Stimulated activated CD8-positive, alpha-beta memory T cell treated with anti-CD3 and anti-CD28 coated beads, Interleukin-15, amount 100 ng/mL, for 48 hours (primary cell): ENCODE measurements around the gene RPL27.

Experiments
- DNase-seq, 2 donors: peaks; one replicate each; pipeline ENCODE4 v3.0.0-alpha.2; 2020; ENCODE audit warnings: low read depth in 2 of 2

Gene RPL27

GRCh38 chr17:43020789-43021740 lies 22.8 kb downstream of the RPL27 start:
- no peak for DNase-seq

DNA sequence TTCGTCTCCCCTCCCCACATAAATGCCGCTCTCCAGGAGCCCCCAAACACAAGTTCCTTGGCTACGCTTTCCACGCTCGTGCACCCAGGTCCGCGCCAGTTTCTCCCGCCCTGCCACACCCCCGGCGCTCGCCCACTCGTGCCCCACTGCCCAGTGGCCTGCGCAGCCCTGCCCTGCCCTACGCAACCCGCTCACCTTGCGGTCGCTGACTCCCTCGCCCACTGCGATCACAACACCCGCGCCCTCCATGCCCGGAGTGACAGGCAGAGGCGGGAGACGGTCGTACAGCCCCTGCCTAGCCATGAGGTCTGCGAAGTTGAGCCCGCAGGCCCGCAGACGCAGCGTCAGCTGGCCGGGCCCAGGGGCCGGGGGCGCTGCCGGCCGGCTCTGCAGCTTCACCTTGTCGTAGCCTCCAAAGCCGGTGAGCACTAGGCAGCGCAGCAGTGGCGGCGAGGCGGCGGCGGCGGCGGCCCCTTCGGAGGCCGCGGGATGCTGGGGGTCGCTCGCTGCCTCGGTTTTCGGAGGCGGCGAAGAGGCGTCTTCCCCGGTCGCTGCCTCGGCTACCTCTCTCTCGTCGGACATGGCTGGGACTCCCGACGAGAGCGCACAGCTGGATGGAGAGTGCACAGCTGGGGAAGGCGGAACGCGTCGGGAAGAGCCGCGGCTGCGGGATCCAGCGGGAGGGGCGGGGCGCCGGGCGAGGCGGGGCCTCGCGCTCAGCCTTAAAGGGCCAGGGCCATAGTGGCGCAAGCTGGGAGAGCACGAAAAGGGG lies 23.7 kb downstream of the RPL27 start, which contains the start of gene VAT1:
VAT1 (minus strand) TSS at position 645 of the 772 bp plus-strand sequence; CDS start at position 582, 63 bp downstream.
- DNase-seq: peak in 1 of 2 donors; percentile 50

- DNase-seq: peak; percentile 57 to 73
Observed at GRCh38 chr17:43024407-43025289, 26.4 kb downstream of the RPL27 start, which contains the start of gene RND2. Gene RND2 (plus strand): TSS chr17:43025231. CDS start chr17:43025348, 117 bp downstream.

GRCh38 chr17:43025290-43025657 lies 27.1 kb downstream of the RPL27 start:
- DNase-seq: no peak

GRCh38 chr17:43025766-43026537 lies 27.7 kb downstream of the RPL27 start:
- no peak for DNase-seq

GRCh38 chr17:43026595-43026994 lies 28.4 kb downstream of the RPL27 start:
- DNase-seq: no peak

DNA sequence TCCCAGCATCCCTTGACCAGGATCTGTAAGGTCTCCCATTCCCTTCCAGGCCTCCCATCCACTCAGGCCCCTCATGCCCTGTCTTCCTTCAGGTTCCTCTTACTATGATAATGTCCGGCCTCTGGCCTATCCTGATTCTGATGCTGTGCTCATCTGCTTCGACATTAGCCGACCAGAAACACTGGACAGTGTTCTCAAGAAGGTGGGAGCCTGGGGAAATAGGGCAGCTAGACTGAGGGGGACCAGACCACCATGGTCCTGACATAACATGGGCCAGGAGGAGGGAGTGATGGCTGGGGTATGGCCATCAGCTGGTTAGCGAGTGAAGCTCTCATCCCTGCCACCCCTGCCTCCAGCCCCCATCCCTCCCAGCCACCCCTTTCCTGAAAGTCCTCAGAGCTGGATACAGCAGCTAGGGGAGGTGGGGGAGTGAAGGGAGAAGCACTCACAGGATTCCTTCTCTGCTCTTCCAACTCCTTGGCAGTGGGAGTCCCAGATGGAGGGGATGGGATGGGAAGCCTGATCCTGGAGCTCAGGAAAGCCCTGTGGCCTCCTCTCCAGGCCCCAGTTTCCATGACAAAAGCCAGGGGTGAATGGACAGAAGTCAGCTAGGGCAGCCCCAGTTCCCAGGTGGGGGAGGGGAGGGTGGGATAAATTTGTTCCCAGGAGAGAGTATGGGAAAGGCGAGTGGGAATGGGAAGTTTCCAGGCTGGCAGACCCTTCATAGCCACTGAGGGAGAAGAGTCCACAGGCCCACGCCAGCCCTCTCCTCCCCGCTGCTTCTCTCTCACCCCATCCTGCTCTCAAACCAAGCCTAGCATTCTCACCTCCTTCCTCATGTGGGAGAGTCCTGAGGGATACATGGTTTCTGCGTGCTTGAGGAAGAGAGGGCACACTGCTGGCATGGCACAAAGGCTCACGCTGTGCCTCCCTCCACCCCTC lies 29.1 kb downstream of the RPL27 start:
- DNase-seq: no peak

- DNase-seq: no peak
Observed at GRCh38 chr17:43028221-43028861, 30.1 kb downstream of the RPL27 start.

DNA sequence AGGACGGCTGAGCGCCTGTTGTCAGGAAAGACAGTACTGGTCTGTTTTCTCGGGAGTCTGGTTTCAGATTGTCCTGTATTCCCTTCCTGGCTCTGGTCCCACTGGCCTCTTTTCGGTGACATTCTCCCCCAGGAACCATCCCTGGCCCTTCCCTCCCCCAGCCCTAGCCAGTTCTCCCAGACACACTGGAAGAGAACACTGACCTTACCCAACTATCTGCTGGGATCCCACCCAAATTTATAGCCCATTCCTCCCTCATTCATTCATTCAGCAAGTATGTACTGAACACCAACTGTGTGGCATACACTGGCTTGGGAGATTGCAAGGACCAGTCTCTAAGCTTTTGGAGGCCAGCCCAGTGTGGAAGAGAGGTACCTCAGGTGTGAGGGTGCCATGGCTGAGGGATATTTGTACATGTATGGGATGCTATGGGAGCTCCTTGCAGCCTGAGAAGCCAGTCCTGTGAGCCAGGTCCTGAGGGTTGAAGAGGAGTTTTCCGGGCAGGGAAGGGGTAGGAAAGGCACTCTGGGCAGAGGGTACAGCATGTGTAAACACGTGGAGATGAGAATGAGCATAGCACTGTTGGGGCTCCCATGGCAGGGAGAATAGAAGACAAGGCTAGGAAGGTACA lies 32.0 kb downstream of the RPL27 start:
- no peak for DNase-seq

- DNase-seq: no peak
Observed at GRCh38 chr17:43031666-43032065, 33.4 kb downstream of the RPL27 start.

- no peak for DNase-seq
Observed at GRCh38 chr17:43033948-43034881, 36.0 kb downstream of the RPL27 start.

GRCh38 chr17:43034894-43035293 lies 36.7 kb downstream of the RPL27 start:
- no peak for DNase-seq

DNA sequence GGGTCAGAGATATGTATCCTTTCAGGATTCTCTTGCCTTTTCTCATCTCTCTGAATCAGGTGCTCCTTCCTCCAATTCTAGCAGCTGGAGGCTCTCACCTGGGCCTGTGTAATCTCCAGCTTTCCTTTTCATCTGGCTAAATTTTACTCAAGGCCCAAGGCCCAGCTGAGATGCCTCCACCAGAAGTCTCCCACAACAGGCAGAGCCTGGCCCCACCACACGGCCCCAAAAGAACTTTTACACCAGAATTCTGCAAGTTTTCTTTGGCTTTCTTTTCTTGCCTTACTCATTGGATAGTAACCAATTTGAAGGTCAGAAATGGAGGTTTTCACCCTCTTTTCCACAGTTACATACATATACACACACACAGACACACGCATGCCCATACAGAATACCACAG lies 41.4 kb downstream of the RPL27 start:
- DNase-seq: no peak

GRCh38 chr17:43040655-43041054 lies 42.4 kb downstream of the RPL27 start:
- DNase-seq: no peak

GRCh38 chr17:43042025-43042628 lies 43.9 kb downstream of the RPL27 start:
- no peak for DNase-seq

DNA sequence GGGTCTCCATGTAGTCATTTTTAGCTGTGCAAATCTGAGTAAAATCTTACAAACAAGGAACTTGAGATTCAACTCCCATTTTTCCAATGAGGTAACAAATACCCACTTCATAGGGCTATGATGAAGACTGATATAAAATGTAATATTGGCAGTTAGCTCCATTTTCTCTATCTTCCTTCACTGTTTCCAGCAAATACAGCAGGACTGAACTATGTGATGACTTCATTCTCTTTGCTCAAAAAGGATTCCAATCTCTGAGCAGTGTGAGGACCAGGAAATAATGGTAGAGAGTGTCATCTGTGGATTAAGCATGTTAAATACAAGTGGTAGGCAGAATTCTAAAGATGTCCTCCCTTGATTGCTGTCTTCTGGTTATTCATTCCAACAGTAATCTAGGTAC lies 45.1 kb downstream of the RPL27 start:
- DNase-seq: no peak

GRCh38 chr17:43044024-43044423 lies 45.8 kb downstream of the RPL27 start:
- no peak for DNase-seq
